ENCODE results near the gene RHOC. TPM values are rescaled to one million over a fixed set of nuclear protein-coding genes. Genes with fewer than 3 reads are reported as not detected.

RHOC gene
- total RNA-seq, 4 donors from 2014 or later: 163 to 632 (median 483) TPM

DNA sequence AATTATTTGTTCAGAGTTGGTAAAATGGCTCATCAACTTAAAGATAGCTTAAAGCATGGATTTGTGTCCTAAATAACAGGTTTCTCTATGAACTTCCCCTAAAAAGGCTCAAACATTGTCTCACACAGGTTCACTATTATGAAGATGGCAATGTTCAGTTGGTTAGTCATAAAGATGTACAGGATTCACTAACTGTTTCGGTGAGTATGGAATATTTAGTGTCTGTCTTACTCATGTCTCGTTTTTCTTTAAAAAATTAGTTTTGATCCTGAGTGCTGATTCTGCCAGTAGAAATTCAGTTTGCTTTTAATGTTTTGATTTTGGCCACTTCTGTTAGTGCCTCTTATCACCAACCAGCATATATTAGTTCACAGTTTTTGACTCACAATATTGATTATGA, 40.0 kb downstream of the RHOC start:
- Histone ChIP-seq H3K9me3 (no peaks in the 10 kb centered on the region), H3K27ac (no peak overlapping the region), H3K4me1 (no peaks in the 10 kb centered on the region), H3K27me3 (no peaks in the 10 kb centered on the region), H3K4me3 (no peak overlapping the region), H3K36me3 (peaks cover 0 to 88% (median 0%) of the 10 kb centered on the region in 3 donors)
- DNase-seq: no peak
- TF ChIP-seq, protein P1, sequence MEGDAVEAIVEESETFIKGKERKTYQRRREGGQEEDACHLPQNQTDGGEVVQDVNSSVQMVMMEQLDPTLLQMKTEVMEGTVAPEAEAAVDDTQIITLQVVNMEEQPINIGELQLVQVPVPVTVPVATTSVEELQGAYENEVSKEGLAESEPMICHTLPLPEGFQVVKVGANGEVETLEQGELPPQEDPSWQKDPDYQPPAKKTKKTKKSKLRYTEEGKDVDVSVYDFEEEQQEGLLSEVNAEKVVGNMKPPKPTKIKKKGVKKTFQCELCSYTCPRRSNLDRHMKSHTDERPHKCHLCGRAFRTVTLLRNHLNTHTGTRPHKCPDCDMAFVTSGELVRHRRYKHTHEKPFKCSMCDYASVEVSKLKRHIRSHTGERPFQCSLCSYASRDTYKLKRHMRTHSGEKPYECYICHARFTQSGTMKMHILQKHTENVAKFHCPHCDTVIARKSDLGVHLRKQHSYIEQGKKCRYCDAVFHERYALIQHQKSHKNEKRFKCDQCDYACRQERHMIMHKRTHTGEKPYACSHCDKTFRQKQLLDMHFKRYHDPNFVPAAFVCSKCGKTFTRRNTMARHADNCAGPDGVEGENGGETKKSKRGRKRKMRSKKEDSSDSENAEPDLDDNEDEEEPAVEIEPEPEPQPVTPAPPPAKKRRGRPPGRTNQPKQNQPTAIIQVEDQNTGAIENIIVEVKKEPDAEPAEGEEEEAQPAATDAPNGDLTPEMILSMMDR (IDR thresholded peaks at IDR 0.05): no peak
- TF ChIP-seq POLR2A (IDR thresholded peaks at IDR 0.05): no peak

DNA sequence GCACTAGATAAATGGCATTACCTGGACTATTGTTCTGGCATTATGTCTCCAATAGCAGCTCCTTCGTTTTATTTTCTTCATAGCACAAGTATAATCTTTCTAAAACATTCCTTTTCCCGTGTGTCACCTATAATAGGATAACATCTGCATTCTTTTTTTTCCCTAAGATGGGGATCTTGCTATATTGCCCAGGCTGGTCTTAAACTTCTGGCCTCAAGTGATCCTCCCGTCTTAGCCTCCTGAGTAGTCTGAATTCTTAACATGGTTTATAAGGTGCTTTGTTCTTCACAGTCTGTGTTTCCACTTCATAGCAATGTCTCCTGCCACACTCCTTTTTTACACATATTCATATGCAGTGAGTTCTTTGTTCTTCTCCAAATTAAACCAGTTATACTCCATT, 41.1 kb downstream of the RHOC start:
- no peak overlapping the region for H3K27ac ChIP-seq
- TF ChIP-seq, protein P1 (IDR thresholded peaks at IDR 0.05): no peak
- no peak for TF ChIP-seq POLR2A (IDR thresholded peaks at IDR 0.05)
- peaks cover 0 to 90% (median 0%) of the 10 kb centered on the region in 3 donors for H3K36me3 ChIP-seq
- H3K4me3 ChIP-seq: no peak overlapping the region
- H3K4me1 ChIP-seq: no peaks in the 10 kb centered on the region
- no peaks in the 10 kb centered on the region for H3K27me3 ChIP-seq
- no peaks in the 10 kb centered on the region for H3K9me3 ChIP-seq
- no peak for DNase-seq

DNA sequence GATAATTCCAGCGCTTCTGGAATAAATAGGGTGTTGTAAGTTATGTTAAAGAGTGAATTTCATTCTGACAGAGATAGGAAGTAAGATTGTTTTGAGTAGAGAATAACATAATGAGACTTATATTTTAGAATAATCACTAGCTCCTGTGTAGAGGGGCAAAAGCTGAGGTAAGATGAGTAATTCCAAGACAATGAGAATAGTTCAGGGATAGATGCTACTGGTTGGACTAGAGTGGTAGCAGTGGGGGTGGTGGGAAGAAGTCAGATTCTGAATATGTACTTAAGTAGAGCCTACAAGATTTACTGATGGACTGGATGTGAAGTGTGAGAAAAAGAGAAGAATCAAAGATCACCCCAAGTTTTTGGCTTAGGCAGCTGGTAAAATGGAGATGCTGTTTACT, 55.7 kb downstream of the RHOC start:
- Histone ChIP-seq H3K9me3 (no peaks in the 10 kb centered on the region), H3K27me3 (no peaks in the 10 kb centered on the region), H3K27ac (no peak overlapping the region), H3K4me1 (no peaks in the 10 kb centered on the region), H3K4me3 (no peak overlapping the region), H3K36me3 (peaks cover 0 to 76% (median 0%) of the 10 kb centered on the region in 3 donors)
- TF ChIP-seq, protein P1 (IDR thresholded peaks at IDR 0.05): no peak
- no peak for DNase-seq

Other genes with a start within 250 kb of the RHOC start
- gene WNT2B, start 198.2 kb downstream of the RHOC start, total RNA-seq: 10 to 100 TPM in 3 of 4 donors, 1 to 10 TPM in 1; 5.8 to 15.0 (median 13.9) TPM
- 10 to 100 TPM; 24.9 to 50.3 (median 33.9) TPM for gene ST7L, start 88.0 kb downstream of the RHOC start, total RNA-seq
- gene CAPZA1, start 87.3 kb downstream of the RHOC start, total RNA-seq: 100 to 1,000 TPM; 116 to 181 (median 179) TPM
- gene MOV10, start 32.5 kb downstream of the RHOC start, total RNA-seq: 100 to 1,000 TPM in 3 of 4 donors, 10 to 100 TPM in 1; 75.3 to 161 (median 143) TPM
- under 1 TPM in 1 of 4 donors, not detected in 3; 0.67 TPM for gene PPM1J, start 8.2 kb upstream of the RHOC start, total RNA-seq
- 10 to 100 TPM in 3 of 4 donors, 1 to 10 TPM in 1; 2.5 to 33.1 (median 14.0) TPM for gene SLC16A1, start 249.1 kb upstream of the RHOC start, total RNA-seq

Measured in Peyer's patch (tissue), 4 donors.